ENCODE results near the gene MALAT1.
"Not testable (repeated sequence)": the region's sequence is repeated elsewhere in the genome, so short reads cannot be mapped to it uniquely, and the experiment has no call there.

MALAT1 gene

DNA sequence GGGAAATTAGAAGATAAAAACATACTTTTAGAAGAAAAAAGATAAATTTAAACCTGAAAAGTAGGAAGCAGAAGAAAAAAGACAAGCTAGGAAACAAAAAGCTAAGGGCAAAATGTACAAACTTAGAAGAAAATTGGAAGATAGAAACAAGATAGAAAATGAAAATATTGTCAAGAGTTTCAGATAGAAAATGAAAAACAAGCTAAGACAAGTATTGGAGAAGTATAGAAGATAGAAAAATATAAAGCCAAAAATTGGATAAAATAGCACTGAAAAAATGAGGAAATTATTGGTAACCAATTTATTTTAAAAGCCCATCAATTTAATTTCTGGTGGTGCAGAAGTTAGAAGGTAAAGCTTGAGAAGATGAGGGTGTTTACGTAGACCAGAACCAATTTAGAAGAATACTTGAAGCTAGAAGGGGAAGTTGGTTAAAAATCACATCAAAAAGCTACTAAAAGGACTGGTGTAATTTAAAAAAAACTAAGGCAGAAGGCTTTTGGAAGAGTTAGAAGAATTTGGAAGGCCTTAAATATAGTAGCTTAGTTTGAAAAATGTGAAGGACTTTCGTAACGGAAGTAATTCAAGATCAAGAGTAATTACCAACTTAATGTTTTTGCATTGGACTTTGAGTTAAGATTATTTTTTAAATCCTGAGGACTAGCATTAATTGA, 1.0 kb downstream of the MALAT1 start:
- peak; percentile 92 for DNase-seq

DNA sequence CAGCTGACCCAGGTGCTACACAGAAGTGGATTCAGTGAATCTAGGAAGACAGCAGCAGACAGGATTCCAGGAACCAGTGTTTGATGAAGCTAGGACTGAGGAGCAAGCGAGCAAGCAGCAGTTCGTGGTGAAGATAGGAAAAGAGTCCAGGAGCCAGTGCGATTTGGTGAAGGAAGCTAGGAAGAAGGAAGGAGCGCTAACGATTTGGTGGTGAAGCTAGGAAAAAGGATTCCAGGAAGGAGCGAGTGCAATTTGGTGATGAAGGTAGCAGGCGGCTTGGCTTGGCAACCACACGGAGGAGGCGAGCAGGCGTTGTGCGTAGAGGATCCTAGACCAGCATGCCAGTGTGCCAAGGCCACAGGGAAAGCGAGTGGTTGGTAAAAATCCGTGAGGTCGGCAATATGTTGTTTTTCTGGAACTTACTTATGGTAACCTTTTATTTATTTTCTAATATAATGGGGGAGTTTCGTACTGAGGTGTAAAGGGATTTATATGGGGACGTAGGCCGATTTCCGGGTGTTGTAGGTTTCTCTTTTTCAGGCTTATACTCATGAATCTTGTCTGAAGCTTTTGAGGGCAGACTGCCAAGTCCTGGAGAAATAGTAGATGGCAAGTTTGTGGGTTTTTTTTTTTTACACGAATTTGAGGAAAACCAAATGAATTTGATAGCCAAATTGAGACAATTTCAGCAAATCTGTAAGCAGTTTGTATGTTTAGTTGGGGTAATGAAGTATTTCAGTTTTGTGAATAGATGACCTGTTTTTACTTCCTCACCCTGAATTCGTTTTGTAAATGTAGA, 1.7 kb downstream of the MALAT1 start:
- peak; percentile 94 for DNase-seq

GRCh38 chr11:65501186-65501471, 2.3 kb downstream of the MALAT1 start:
- no peak for DNase-seq

- DNase-seq: peak; percentile 65
Measured at GRCh38 chr11:65501472-65502273, 2.8 kb downstream of the MALAT1 start.

GRCh38 chr11:65502274-65502554, 3.4 kb downstream of the MALAT1 start:
- no peak for DNase-seq

DNA sequence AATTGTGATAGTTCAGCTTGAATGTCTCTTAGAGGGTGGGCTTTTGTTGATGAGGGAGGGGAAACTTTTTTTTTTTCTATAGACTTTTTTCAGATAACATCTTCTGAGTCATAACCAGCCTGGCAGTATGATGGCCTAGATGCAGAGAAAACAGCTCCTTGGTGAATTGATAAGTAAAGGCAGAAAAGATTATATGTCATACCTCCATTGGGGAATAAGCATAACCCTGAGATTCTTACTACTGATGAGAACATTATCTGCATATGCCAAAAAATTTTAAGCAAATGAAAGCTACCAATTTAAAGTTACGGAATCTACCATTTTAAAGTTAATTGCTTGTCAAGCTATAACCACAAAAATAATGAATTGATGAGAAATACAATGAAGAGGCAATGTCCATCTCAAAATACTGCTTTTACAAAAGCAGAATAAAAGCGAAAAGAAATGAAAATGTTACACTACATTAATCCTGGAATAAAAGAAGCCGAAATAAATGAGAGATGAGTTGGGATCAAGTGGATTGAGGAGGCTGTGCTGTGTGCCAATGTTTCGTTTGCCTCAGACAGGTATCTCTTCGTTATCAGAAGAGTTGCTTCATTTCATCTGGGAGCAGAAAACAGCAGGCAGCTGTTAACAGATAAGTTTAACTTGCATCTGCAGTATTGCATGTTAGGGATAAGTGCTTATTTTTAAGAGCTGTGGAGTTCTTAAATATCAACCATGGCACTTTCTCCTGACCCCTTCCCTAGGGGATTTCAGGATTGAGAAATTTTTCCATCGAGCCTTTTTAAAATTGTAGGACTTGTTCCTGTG, 3.9 kb downstream of the MALAT1 start:
- DNase-seq: no peak

DNA sequence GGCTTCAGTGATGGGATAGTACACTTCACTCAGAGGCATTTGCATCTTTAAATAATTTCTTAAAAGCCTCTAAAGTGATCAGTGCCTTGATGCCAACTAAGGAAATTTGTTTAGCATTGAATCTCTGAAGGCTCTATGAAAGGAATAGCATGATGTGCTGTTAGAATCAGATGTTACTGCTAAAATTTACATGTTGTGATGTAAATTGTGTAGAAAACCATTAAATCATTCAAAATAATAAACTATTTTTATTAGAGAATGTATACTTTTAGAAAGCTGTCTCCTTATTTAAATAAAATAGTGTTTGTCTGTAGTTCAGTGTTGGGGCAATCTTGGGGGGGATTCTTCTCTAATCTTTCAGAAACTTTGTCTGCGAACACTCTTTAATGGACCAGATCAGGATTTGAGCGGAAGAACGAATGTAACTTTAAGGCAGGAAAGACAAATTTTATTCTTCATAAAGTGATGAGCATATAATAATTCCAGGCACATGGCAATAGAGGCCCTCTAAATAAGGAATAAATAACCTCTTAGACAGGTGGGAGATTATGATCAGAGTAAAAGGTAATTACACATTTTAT, 4.6 kb downstream of the MALAT1 start:
- DNase-seq: peak; percentile 55

DNA sequence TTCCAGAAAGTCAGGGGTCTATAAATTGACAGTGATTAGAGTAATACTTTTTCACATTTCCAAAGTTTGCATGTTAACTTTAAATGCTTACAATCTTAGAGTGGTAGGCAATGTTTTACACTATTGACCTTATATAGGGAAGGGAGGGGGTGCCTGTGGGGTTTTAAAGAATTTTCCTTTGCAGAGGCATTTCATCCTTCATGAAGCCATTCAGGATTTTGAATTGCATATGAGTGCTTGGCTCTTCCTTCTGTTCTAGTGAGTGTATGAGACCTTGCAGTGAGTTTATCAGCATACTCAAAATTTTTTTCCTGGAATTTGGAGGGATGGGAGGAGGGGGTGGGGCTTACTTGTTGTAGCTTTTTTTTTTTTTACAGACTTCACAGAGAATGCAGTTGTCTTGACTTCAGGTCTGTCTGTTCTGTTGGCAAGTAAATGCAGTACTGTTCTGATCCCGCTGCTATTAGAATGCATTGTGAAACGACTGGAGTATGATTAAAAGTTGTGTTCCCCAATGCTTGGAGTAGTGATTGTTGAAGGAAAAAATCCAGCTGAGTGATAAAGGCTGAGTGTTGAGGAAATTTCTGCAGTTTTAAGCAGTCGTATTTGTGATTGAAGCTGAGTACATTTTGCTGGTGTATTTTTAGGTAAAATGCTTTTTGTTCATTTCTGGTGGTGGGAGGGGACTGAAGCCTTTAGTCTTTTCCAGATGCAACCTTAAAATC, 5.3 kb downstream of the MALAT1 start:
- DNase-seq: peak; percentile 66

- DNase-seq: no peak
Measured at GRCh38 chr11:65504674-65505465, 6.0 kb downstream of the MALAT1 start.

GRCh38 chr11:65505466-65506289, 6.8 kb downstream of the MALAT1 start:
- DNase-seq: no peak

DNA sequence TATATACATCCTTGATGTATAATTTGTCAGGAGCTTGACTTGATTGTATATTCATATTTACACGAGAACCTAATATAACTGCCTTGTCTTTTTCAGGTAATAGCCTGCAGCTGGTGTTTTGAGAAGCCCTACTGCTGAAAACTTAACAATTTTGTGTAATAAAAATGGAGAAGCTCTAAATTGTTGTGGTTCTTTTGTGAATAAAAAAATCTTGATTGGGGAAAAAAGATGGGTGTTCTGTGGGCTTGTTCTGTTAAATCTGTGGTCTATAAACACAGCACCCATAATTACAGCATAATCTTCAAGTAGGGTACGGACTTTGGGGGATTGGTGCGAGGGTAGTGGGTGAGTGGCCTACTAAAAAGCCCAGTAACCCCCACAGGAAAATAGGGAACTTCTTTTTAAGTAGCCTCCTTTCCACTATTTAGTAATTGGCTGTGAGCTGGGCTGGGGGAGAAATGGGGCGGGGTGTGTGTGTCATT, 7.5 kb downstream of the MALAT1 start:
- no peak for DNase-seq

DNA sequence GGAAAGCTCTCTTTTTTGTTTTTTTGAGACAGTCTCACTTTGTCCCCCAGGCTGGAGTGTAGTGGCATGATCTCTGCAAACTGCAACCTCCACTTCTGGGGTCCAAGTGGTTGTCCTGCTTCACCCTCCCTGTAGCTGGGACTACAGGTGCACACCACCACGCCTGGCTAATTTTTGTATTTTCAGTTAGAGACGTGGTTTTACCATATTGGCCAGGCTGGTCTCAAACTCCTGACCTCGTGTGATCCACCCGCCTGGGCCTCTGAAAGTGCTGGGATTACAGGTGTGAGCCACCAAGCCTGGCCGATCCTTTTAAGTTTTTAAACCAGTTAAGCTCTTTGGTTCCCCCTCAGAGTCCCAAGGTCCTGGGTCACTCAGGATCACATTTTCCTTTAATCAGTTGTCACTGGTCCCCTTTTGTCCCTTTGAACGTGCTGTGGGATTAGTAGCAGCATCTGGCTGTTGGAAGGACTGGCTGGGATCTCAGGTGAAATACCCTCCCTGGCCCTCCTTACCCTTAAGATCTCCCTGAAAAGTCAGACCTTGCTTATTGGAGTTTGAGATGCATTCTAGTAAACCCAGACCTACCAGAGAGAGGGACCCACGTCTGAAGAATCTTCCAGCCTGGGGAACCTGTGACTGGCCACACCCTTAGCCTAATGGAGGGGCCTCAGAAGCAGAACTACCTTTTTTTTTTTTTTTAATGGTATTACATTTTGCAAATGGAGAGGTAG, 8.1 kb downstream of the MALAT1 start:
- DNase-seq: peak; percentile 94

GRCh38 chr11:65512311-65512710, 13.5 kb downstream of the MALAT1 start:
- DNase-seq: not testable (repeated sequence)

DNA sequence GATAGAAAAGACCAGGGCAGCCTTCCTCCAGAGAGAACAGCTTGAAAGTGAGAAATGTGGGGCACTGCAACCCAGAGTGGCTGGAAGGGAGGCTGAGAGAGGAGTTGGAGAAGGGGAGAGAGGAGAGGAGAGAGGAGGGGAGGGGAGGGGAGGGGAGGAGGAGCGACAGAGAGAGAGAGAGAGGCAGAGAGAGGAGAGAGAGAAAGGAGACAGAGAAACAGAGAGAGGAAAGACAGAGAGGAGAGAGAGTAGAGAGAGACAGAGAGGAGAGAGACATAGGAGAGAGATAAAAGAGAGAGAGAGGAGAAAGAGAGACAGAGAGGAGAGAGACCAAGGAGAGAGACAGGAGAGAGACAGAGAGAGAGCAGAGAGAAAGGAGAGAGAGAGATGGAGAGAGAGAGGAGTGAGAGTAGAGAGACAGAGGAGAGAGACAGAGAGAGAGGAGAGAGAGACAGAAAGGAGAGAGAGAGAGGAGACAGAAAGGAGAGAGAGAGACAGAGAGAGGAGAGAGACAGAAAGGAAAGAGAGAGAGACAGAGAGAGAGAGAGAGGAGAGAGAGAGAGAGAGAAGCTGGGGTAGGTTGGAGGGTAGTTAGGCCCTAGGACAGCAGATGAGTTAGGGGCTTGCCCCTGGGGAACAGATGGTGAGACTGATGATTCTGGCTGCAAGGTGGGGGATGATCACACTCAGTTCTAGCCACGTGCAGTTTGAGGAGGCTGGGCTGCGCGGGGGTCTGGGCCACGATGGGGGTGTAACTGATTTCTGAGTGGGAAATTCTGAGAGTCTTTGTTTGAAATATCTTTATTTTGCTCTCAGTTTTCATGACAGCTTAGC, 17.5 kb downstream of the MALAT1 start:
- no peak for DNase-seq

DNA sequence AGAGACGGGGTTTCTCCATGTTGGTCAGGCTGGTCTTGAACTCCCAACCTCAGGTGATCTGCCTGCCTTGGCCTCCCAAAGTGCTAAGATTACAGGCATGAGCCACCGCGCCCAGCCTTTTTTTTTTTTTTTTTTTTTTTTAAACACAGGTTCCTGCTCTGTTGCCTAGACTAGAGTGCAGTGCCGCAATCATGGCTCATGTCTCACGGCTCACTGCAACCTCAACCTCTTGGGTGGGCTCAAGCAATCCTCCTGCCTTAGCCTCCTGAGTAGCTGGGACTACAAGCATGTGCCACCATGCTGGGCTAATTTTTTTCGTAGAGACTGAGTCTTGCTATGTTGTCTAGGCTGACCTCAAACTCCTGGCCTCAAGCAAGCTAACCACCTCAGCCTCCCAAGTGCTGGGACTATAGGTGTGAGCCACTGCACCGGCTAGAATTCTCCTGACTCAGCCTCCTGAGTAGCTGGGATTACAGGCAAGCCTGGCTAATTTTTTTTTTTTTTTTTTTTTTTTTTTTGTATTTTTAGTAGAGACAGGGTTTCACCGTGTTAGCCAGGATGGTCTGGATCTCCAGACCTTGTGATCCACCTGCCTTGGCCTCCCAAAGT, 20.2 kb downstream of the MALAT1 start:
- not testable (repeated sequence) for DNase-seq

GRCh38 chr11:65521777-65522521, 23.1 kb downstream of the MALAT1 start:
- DNase-seq: not testable (repeated sequence)

Data from NCI-H2029 treated with DMSO at 0.1 percent for 48 hours (cell line).